Midbrain (tissue), 1 donor: ENCODE results near the gene PRG3.
"Not testable (repeated sequence)": the region's sequence is repeated elsewhere in the genome, so short reads cannot be mapped to it uniquely, and the experiment has no call there.

Experiments used
- DNase-seq: peaks from one replicate; lab custom pipeline; 2025; lab: John Stamatoyannopoulos, UW

Gene PRG3

GRCh38 chr11:57387289-57388030 is 6.5 kb upstream of the PRG3 start:
- DNase-seq = peak; percentile 22

- DNase-seq = no peak
These were observed 5.4 kb upstream of the PRG3 start for GRCh38 chr11:57386178-57386940.

DNA sequence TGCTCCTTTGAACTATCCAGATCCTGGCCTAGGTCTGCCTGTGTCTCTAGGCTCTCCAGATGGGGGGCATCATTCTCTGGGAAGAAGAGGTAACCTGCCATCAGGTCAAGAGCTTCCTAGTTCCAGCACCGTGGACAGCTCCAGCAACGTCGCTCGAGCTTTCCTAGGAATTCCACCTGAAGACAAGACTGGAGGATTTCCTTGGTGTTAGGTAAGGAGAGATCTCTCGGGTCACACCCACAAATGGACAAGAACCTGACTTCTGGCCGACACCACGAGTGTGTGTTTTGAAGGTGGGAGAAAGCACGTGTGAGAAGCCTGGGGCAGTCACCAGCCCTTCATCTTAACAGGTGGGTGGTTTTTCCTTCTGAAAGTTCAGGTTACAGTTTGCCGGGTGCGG is 1.2 kb downstream of the PRG3 start:
- DNase-seq = no peak

DNA sequence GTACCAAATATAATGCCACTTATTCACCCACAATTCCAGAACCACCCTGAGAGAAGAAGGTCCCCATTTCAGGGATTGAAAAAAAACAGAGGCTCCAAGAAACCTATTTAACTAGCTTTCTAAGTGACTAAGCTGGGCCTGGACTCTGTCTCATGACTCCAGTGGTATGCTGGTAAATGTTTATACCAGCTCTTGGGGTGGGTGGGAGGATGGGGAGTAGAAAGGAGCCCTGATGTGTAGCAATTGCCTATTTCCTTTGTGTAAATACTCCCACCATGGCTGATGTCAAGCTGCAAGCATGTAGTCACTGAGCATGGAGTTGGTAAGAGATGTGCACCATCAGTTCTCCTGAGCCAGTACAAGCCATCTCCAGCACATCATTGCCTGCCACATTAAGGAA is 2.8 kb downstream of the PRG3 start:
- DNase-seq = no peak

DNA sequence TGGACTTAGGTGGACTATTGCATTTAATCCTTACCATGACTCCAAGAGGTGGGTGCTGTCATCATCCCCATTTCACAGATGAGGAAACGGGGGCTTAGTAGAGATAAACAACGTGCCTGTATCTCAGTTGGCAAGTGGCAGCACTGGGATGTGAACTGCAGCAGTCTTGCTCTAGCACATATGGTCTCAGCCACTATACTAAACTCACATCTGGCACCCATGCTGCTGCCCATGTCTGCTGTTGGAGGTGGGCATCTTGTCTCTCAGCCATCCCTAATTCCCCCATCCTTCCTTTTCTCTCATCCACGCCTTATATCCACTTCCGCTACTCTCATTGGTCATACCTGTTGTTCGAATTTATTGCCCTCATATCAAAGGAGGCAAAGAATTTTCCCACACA is 3.8 kb downstream of the PRG3 start:
- no peak for DNase-seq

- no peak for DNase-seq
These were observed 4.6 kb downstream of the PRG3 start for GRCh38 chr11:57376095-57377090.

GRCh38 chr11:57375490-57375889 is 5.5 kb downstream of the PRG3 start:
- DNase-seq = no peak

GRCh38 chr11:57374966-57375365 is 6.0 kb downstream of the PRG3 start:
- DNase-seq = no peak

GRCh38 chr11:57373146-57373545 is 7.8 kb downstream of the PRG3 start:
- no peak for DNase-seq

DNA sequence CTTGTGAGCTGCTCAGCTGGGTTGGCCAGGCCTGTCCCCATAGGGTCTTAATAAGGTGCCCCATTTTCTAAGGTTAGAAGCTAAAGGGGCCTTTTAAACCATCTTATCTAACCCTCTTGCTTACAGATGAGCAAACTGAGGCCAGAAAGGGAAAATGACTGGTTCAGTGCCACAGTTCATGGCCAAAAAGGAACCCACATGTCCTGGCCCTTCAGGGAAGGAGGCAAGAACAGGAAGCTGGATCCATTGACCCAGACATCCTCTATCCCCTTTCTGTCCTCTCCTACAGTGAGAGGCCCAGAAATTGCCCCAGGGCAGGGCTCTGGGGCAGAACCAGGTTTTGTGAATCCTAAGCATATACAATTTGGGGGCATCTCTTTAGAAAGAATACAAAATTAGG is 10.0 kb downstream of the PRG3 start:
- no peak for DNase-seq

DNA sequence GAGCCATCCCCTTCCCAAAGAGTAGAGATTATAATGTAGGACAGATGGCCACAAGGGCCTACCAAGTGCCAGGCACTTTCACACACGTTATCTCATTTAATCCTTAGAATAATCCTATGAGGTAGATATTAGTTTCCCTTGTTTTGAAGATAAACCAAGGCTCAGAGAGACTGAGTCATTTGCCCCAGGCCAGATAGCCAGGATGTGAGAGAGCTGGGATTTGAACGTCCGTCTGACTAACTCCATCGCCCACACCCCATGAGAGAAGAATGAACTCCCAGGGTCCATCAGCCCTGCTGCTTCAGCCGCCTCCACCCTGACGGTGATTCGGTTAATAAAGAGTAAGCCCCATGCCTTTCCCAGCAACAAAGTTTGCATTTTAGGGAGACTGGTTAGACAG is 10.7 kb downstream of the PRG3 start:
- no peak for DNase-seq

DNA sequence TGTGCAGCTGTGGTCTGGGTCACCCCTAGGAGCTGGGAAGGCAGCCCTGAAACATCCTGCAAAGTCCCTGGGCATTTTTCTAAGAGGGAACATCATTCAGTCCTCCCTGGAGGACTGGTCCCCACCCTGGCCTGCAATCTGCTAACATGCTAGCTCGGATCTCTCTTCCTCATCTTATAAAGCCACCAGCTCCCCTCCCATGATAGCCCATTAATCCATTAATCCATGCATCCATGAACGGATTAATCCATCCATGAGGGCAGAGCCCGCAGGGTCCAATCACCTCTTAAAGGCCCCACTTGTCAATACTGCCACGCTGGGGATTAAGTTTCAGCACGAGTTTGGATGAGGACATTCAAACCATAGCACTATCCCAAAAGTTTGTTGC is 12.1 kb downstream of the PRG3 start:
- DNase-seq = no peak

- no peak for DNase-seq
These were observed 12.7 kb downstream of the PRG3 start for GRCh38 chr11:57368106-57368844.

DNA sequence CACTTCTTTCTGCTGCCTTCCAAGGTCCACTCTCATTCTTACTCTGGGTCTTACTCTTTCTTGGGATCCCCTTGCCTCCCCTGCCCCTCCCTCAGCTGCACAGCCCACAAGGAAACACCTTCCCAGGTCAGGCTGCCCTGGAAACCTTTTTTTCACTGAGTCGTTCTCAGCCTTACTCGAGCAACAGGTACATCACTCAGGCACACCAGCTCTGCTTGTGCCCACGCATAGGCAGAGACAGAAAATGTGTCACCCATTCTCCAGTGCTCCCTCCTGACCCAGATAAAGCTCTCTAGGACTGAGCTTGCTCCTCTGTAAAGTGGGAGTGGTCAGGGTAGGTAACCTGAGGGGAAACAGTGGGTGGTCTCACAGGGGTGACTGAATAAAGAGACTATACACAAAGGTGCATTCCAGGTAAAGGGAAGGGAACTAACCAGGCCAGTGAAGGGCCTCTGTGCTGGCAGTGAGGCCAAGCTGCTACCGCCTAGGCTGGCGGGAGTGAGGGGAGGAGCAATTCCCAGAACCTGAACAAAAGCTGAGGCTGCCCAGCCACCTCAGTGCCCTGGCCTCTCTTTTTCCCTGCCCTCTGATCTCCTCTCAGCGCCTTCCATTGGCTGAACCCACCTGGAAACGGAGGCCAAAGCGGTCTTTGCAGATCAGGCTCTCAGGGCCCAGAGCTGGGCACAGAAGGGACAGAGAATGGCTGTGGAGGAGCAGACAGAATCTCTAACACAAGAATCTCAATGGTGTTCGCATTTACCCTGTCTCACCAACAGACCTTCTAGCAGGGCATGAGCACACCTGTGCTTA is 15.9 kb downstream of the PRG3 start:
- no peak for DNase-seq

- no peak for DNase-seq
These were observed 17.5 kb downstream of the PRG3 start for GRCh38 chr11:57363131-57364080.

DNA sequence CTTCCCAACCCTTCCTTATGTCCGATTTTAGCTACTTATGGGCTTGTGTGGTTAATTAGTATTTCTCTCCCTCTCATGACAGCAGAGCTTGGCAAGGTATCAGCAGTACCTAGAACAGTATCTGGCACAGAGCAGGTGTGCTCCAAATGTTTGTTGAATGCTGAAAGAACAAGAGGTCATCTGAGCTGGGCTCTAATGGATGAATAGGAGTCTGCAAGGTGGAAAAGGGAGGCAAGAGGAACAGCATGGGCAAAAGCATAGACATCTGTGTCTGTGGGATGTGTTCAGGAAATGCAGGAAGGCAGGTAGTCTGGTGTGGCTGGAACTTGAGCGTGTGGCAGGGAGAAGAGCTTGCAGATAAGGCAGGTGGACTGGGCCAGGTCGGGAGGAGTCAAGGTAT is 19.0 kb downstream of the PRG3 start:
- no peak for DNase-seq

DNA sequence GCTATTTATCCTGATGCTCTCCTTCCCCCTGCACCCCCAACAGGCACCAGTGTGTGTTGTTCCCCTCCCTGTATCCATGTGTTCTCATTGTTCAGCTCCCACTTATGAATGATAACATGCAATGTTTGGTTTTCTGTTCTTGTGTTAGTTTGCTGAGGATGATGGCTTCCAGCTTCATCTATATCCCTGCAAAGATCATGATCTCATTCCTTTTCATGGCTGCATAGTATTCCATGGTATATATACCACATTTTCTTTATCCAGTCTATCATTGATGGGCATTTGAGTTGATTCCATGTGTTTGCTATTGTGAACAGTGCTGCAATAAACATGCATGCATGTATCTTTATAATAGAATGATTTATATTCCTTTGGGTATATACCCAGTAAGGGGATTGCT is 19.5 kb downstream of the PRG3 start:
- not testable (repeated sequence) for DNase-seq

GRCh38 chr11:57360991-57361390 is 20.0 kb downstream of the PRG3 start:
- DNase-seq = no peak

- no peak for DNase-seq
These were observed 20.9 kb downstream of the PRG3 start for GRCh38 chr11:57359896-57360690.
